Ovary (tissue), 9 donors: ENCODE data around the gene TGM5. TPM values are rescaled to one million over a fixed set of nuclear protein-coding genes. Genes with fewer than 3 reads are reported as not detected.

Experiments used
- DNase-seq, 5 donors: peaks; one replicate each; pipeline ENCODE4 v3.0.0-alpha.2; 2019 to 2020
- H3K27ac ChIP-seq, 2 donors: fragments of 200-600 bp; one replicate each; pipeline versions ENCODE4 v1.5.1 to v1.8.0; 2019 to 2022
- H3K27me3 ChIP-seq: fragments of 200-600 bp; one replicate; pipeline ENCODE4 v1.8.0; 2022
- H3K36me3 ChIP-seq: fragments of 200-600 bp; sonication (generic); one replicate; pipeline ENCODE4 v1.5.1; 2019
- H3K4me1 ChIP-seq: one replicate; pipeline ENCODE4 v1.8.1; 2013; ENCODE audit warnings: mild to moderate bottlenecking, moderate library complexity; ENCODE audit not compliant: insufficient read depth
- H3K4me3 ChIP-seq: fragments of 200-600 bp; sonication (generic); one replicate; pipeline ENCODE4 v1.5.1; 2017
- H3K9me3 ChIP-seq, 2 donors: fragments of 200-600 bp in 1 of 2; sonication (generic) in 1 of 2; one replicate each; pipeline versions ENCODE4 v1.5.1 to v1.8.1; 2013 to 2019; ENCODE audit warnings: mild to moderate bottlenecking in 1 of 2, moderate library complexity in 1 of 2
- CTCF ChIP-seq, 3 donors: fragments of 450-650 bp in 2 of 3; fragments of 200-600 bp in 1 of 3; IDR thresholded peaks; one replicate each; pipeline versions ENCODE4 v1.5.1 to v1.8.0; 2016 to 2022; ENCODE audit warnings: antibody characterized with exemption in 3 of 3, mild to moderate bottlenecking in 1 of 3
- EP300 ChIP-seq: sonication (generic); formaldehyde crosslinking; IDR thresholded peaks from one replicate; pipeline ENCODE4 v1.6.1; 2017; ENCODE audit warnings: antibody characterized with exemption
- POLR2A ChIP-seq: fragments of 450-650 bp; IDR thresholded peaks from one replicate; pipeline ENCODE4 v1.6.1; 2017; ENCODE audit warnings: antibody characterized with exemption, mild to moderate bottlenecking, moderate library complexity
- WGBS, 3 donors: extraction: QIAGEN DNeasy Blood & Tissue Kit in 1 of 3; methylation state at CpG; one replicate each; pipeline versions ENCODE4 v1.1.5 to v1.1.7; 2013 to 2017; 5-methylcytosine and 5-hydroxymethylcytosine counted together
- intact Hi-C, 4 donors: fragments of 100-400 bp; cut with DNase I; formaldehyde crosslinking; loops; one replicate each; pipeline versions ENCODE4 v1.11.0 to v1.15.1; 2022 to 2023
- polyA plus RNA-seq, 2 donors: library from polyadenylated mRNA; stranded (reverse); fragments of 200-250 nt in 1 of 2; fragments of 350-450 nt in 1 of 2; fragmentation: Illumina TruSeq in 1 of 2; extraction: RNeasy Lipid Tissue Mini Kit (QIAGEN cat#74804) in 1 of 2; gene quantifications; one replicate each; pipeline ENCODE4 v1.2.3, GENCODE V29; 2013 to 2014
- total RNA-seq, 7 donors: library from RNA; depleted of rRNA in 2 of 7; stranded (reverse); fragments of >200 nt in 2 of 7; fragmentation: NEBNext Ultra II Directional in 3 of 7; extraction: Animal tissue kit (Norgen Biotek cat#: 25700) in 3 of 7; gene quantifications; one replicate each; pipeline versions ENCODE4 v1.1.0 to v1.2.4, GENCODE V29; 2016 to 2023
- donor health status: DM: no; HTN: no; CAD: no; lungs with moderate emphysema.
- donor health status: DM: no; HTN: no; CAD: no.
- donor health status: Bipolar disorder and iron deficiency.
- donor health status: DM: yes; HTN: yes; CAD: no.
- donor health status: DM: no; HTN: no; CAD: no.
- donor health status: DM: yes; HTN: yes; CAD: no.

The TGM5 gene
- total and polyA plus RNA-seq, 9 donors = not detected

GRCh38 chr15:43277901-43278300 lies 11.2 kb upstream of the TGM5 start:
- no peak overlapping the region for H3K4me3 ChIP-seq
- intact Hi-C loops = no loop called here
- DNase-seq = no peak

GRCh38 chr15:43277231-43277823 lies 10.6 kb upstream of the TGM5 start:
- 58 to 67% (median 65%) methylated on average over 10 of the region's 10 CpGs for WGBS, 3 donors
- H3K4me1 ChIP-seq = no peaks in the 10 kb centered on the region
- intact Hi-C loops = no loop called here
- TF ChIP-seq CTCF (IDR thresholded peaks at IDR 0.05) (no peak), EP300 (no peak), POLR2A (no peak)
- no peak overlapping the region for H3K4me3 ChIP-seq
- H3K27me3 ChIP-seq = no peaks in the 10 kb centered on the region
- H3K9me3 ChIP-seq = no peaks in the 10 kb centered on the region
- H3K36me3 ChIP-seq = no peaks in the 10 kb centered on the region
- H3K27ac ChIP-seq = no peak overlapping the region
- DNase-seq = no peak

More at GRCh38 chr15:43277901-43278300, 11.2 kb upstream of the TGM5 start:
- H3K4me1 ChIP-seq = no peaks in the 10 kb centered on the region
- no peaks in the 10 kb centered on the region for H3K27me3 ChIP-seq
- TF ChIP-seq CTCF (IDR thresholded peaks at IDR 0.05) (no peak), EP300 (no peak), POLR2A (no peak)
- H3K9me3 ChIP-seq = no peaks in the 10 kb centered on the region
- no peaks in the 10 kb centered on the region for H3K36me3 ChIP-seq
- 31 to 60% (median 38%) methylated on average over 4 of the region's 4 CpGs for WGBS, 3 donors
- H3K27ac ChIP-seq = no peak overlapping the region

GRCh38 chr15:43276563-43277200 lies 10.0 kb upstream of the TGM5 start:
- no peaks in the 10 kb centered on the region for H3K4me1 ChIP-seq
- no peaks in the 10 kb centered on the region for H3K36me3 ChIP-seq
- no peaks in the 10 kb centered on the region for H3K27me3 ChIP-seq
- H3K9me3 ChIP-seq = no peaks in the 10 kb centered on the region
- intact Hi-C loops = no loop called here
- 68 to 73% (median 72%) methylated on average over 12 of the region's 12 CpGs for WGBS, 3 donors
- H3K27ac ChIP-seq = no peak overlapping the region
- DNase-seq = no peak
- no peak for TF ChIP-seq EP300
- H3K4me3 ChIP-seq = no peak overlapping the region

- H3K4me3 ChIP-seq = no peak overlapping the region
- 52 to 58% (median 53%) methylated on average over 15 of the region's 15 CpGs for WGBS, 3 donors
- no peaks in the 10 kb centered on the region for H3K4me1 ChIP-seq
- no peak overlapping the region for H3K27ac ChIP-seq
- no peak for TF ChIP-seq EP300
- H3K9me3 ChIP-seq = no peaks in the 10 kb centered on the region
- DNase-seq = no peak
- no peaks in the 10 kb centered on the region for H3K27me3 ChIP-seq
- no peaks in the 10 kb centered on the region for H3K36me3 ChIP-seq
- intact Hi-C loops = no loop called here
These were observed 9.2 kb upstream of the TGM5 start for GRCh38 chr15:43275740-43276562.

- intact Hi-C loops = no loop called here
- H3K27ac ChIP-seq = no peak overlapping the region
- no peak for DNase-seq
- H3K36me3 ChIP-seq = no peaks in the 10 kb centered on the region
- no peak overlapping the region for H3K4me3 ChIP-seq
- H3K9me3 ChIP-seq = no peaks in the 10 kb centered on the region
- WGBS, 3 donors = 59 to 69% (median 63%) methylated on average over 9 of the region's 9 CpGs
- H3K27me3 ChIP-seq = no peaks in the 10 kb centered on the region
- TF ChIP-seq CTCF (IDR thresholded peaks at IDR 0.05) (no peak), EP300 (no peak), POLR2A (no peak)
- no peaks in the 10 kb centered on the region for H3K4me1 ChIP-seq
These were observed 7.4 kb upstream of the TGM5 start for GRCh38 chr15:43274136-43274535.
